LNCaP clone FGC (cell line): Measurements from ENCODE around the gene PITPNM2.

Experiments used
- DNase-seq: peaks from one replicate; pipeline ENCODE4 v3.0.0-alpha.2; 2011; ENCODE audit warnings: low read depth
- H3K4me3 ChIP-seq: 2 replicates; pipeline ENCODE4 v1.5.1; 2011; ENCODE audit warnings: mild to moderate bottlenecking, low read depth, low read length, control low read depth
- CTCF ChIP-seq: IDR thresholded peaks from 2 replicates; pipeline ENCODE4 v1.5.1; 2012; ENCODE audit warnings: mild to moderate bottlenecking; ENCODE audit not compliant: control insufficient read depth, insufficient read depth; ENCODE audit errors: extremely low read depth

The PITPNM2 gene

GRCh38 chr12:123145211-123145610 lies 5.7 kb downstream of the PITPNM2 start:
- no peak for TF ChIP-seq CTCF
- DNase-seq, result no peak
- H3K4me3 ChIP-seq, result no peak overlapping the region

- DNase-seq, result no peak
Observed at GRCh38 chr12:123143736-123144461, 7.0 kb downstream of the PITPNM2 start.

GRCh38 chr12:123142921-123143735 lies 7.8 kb downstream of the PITPNM2 start:
- DNase-seq, result no peak
- H3K4me3 ChIP-seq, result no peak overlapping the region
- no peak for TF ChIP-seq CTCF

More at GRCh38 chr12:123143736-123144461, 7.0 kb downstream of the PITPNM2 start:
- H3K4me3 ChIP-seq, result no peak overlapping the region
- TF ChIP-seq CTCF, result no peak

- no peak for DNase-seq
- no peak for TF ChIP-seq CTCF
- no peak overlapping the region for H3K4me3 ChIP-seq
Observed at GRCh38 chr12:123142518-123142840, 8.4 kb downstream of the PITPNM2 start.

GRCh38 chr12:123141615-123142517 lies 9.0 kb downstream of the PITPNM2 start:
- no peak overlapping the region for H3K4me3 ChIP-seq
- no peak for DNase-seq
- TF ChIP-seq CTCF, result no peak

- no peak for DNase-seq
- TF ChIP-seq CTCF, result no peak
- H3K4me3 ChIP-seq, result no peak overlapping the region
Observed at GRCh38 chr12:123140676-123141614, 9.9 kb downstream of the PITPNM2 start.
